Panc1 (cell line): ENCODE measurements around the gene KMT2D. TPM values are rescaled to one million over a fixed set of nuclear protein-coding genes. Genes with fewer than 3 reads are reported as not detected.

Experiments used
- ATAC-seq: fragments of 200-7000 bp; cut with Tn5 transposase; 2 replicates; pipeline ENCODE4 v1.9.1; 2020; ENCODE audit warnings: mild to moderate bottlenecking, moderate library complexity
- BruUV-seq: library from RNA; stranded (reverse); fragments of 400-500 nt; replicated peaks from 2 replicates; lab custom pipeline; 2021; lab: Mats Ljungman, UMichigan
- CTCF ChIA-PET: fragments of 300-600 bp; sonication (Branson Sonifier 250); formaldehyde crosslinking; loops from one replicate; lab custom pipeline; 2022; ENCODE audit warnings: antibody characterized with exemption; lab: Charles Lee
- POLR2A ChIA-PET: fragments of 300-600 bp; sonication (Branson Sonifier 250); formaldehyde crosslinking; loops from one replicate; lab custom pipeline; 2022; ENCODE audit warnings: antibody characterized with exemption; lab: Charles Lee
- DNase-seq: peaks from one replicate; pipeline ENCODE4 v3.0.0-alpha.2; 2010; ENCODE audit warnings: low read depth, low spot score
- H3K27ac ChIP-seq: 2 replicates; pipeline ENCODE4 v1.5.1; 2011; ENCODE audit warnings: mild to moderate bottlenecking, low read length, inconsistent platforms
- H3K27me3 ChIP-seq: fragments of 200-500 bp; sonication (Bioruptor generic); 2 replicates; pipeline ENCODE4 v1.6.0; 2014; ENCODE audit warnings: low read length, inconsistent platforms; ENCODE audit not compliant: control insufficient read depth, insufficient read depth
- H3K36me3 ChIP-seq: fragments of 200-500 bp; sonication (Bioruptor generic); 2 replicates; pipeline ENCODE4 v1.5.1; 2014; ENCODE audit warnings: inconsistent platforms, mild to moderate bottlenecking, low read length, moderate library complexity; ENCODE audit not compliant: control insufficient read depth, insufficient read depth
- H3K4me1 ChIP-seq: 2 replicates; pipeline ENCODE4 v1.5.1; 2011; ENCODE audit warnings: inconsistent platforms, mild to moderate bottlenecking, low read length, moderate library complexity; ENCODE audit not compliant: control insufficient read depth, insufficient read depth
- H3K4me3 ChIP-seq, 2 experiments: 2 replicates each; pipeline ENCODE4 v1.5.1; 2011 to 2012; ENCODE audit warnings: low read depth in 2 of 2, low read length in 2 of 2, mild to moderate bottlenecking in 2 of 2, inconsistent platforms in 1 of 2, moderate library complexity in 1 of 2
- H3K9me3 ChIP-seq: fragments of 200-500 bp; sonication (Bioruptor generic); 2 replicates; pipeline ENCODE4 v1.5.1; 2014; ENCODE audit warnings: low read depth, mild to moderate bottlenecking, inconsistent platforms, low read length, moderate library complexity; ENCODE audit not compliant: control insufficient read depth, insufficient read depth
- POLR2AphosphoS5 ChIP-seq: IDR thresholded peaks from 2 replicates; pipeline ENCODE4 v1.6.1; 2012; ENCODE audit warnings: mild to moderate bottlenecking, low read depth, low read length, moderate library complexity
- REST ChIP-seq, 2 experiments: IDR thresholded peaks; 2 replicates each; pipeline ENCODE4 v1.6.1; 2011 to 2012; ENCODE audit warnings: low read depth in 2 of 2, control low read depth in 1 of 2, low read length in 1 of 2, mild to moderate bottlenecking in 1 of 2, moderate library complexity in 1 of 2; ENCODE audit not compliant: insufficient read depth in 1 of 2
- SIN3A ChIP-seq: IDR thresholded peaks from 2 replicates; pipeline ENCODE4 v1.6.1; 2012; ENCODE audit warnings: low read depth, mild to moderate bottlenecking, low read length, moderate library complexity, borderline replicate concordance; ENCODE audit not compliant: insufficient read depth
- TCF7L2 ChIP-seq: IDR thresholded peaks from 2 replicates; pipeline ENCODE4 v1.6.1; 2011; ENCODE audit warnings: mild to moderate bottlenecking, low read depth, low read length, inconsistent platforms
- in situ Hi-C: cut with HindIII; loops from 2 replicates; pipeline ENCODE4 v1.10.0; 2016; ENCODE audit warnings: low sequenced_read_pairs, low pct_unique_long_range_greater_than_20kb
- intact Hi-C: fragments of 100-400 bp; cut with micrococcal nuclease; formaldehyde crosslinking; loops from one replicate; pipeline ENCODE4 v1.10.0; 2022; ENCODE audit not compliant: unreplicated experiment
- total RNA-seq: library from RNA; stranded (reverse); gene quantifications from one replicate; pipeline ENCODE4 v1.2.1, GENCODE V29; 2021; ENCODE audit not compliant: unreplicated experiment
- TF ChIP-seq, protein P1 (sequence below): fragments of 450-650 bp; IDR thresholded peaks from 2 replicates; pipeline ENCODE4 v1.5.1; 2017; ENCODE audit warnings: mild to moderate bottlenecking

The KMT2D gene
- total RNA-seq, 1 experiment from 2014 or later = 64.7 TPM

DNA sequence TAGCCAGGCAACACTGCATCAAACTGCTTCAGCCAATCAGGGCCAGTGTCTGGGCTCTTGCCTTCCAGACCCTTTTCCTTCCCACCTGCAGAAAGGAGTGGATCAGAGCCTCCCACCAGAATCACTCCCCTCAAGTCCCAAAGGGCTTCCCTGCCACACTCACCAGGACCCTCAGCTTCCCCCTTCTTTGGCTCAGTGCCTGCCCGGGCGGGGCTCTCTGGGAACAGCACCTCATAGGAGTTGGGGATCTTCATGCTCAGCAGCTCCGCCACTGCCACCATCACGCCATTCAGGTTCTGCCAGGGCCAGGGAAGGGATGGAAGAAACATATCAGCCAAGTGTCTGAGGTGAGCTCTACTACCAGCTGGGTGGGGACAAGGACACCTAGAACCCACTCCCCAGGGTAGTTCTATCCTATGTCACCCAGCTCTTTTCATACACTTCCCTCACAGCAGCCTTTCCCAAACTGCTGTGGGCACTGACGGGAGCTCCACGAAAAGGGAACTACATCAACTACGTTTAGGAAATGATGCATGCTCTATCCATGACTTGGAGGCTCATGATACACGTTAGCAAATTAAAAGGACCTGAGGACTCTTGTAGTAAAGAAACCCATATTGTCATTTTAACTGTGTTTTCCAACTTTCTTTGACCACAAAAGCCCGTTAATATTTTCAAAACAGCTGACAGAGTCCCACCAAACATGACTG is 32.6 kb downstream of the KMT2D start:
- H3K9me3 ChIP-seq = no peaks in the 10 kb centered on the region
- in situ Hi-C loops = no loop called here
- TF ChIP-seq SIN3A (no peak), TCF7L2 (no peak), REST (IDR thresholded peaks at IDR 0.05; ENCODE audit: insufficient read depth in 1 of 2, low read depth in 2 of 2, low read length in 1 of 2) (no peak), POLR2AphosphoS5 (no peak)
- TF ChIP-seq, protein P1, sequence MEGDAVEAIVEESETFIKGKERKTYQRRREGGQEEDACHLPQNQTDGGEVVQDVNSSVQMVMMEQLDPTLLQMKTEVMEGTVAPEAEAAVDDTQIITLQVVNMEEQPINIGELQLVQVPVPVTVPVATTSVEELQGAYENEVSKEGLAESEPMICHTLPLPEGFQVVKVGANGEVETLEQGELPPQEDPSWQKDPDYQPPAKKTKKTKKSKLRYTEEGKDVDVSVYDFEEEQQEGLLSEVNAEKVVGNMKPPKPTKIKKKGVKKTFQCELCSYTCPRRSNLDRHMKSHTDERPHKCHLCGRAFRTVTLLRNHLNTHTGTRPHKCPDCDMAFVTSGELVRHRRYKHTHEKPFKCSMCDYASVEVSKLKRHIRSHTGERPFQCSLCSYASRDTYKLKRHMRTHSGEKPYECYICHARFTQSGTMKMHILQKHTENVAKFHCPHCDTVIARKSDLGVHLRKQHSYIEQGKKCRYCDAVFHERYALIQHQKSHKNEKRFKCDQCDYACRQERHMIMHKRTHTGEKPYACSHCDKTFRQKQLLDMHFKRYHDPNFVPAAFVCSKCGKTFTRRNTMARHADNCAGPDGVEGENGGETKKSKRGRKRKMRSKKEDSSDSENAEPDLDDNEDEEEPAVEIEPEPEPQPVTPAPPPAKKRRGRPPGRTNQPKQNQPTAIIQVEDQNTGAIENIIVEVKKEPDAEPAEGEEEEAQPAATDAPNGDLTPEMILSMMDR = no peak

DNA sequence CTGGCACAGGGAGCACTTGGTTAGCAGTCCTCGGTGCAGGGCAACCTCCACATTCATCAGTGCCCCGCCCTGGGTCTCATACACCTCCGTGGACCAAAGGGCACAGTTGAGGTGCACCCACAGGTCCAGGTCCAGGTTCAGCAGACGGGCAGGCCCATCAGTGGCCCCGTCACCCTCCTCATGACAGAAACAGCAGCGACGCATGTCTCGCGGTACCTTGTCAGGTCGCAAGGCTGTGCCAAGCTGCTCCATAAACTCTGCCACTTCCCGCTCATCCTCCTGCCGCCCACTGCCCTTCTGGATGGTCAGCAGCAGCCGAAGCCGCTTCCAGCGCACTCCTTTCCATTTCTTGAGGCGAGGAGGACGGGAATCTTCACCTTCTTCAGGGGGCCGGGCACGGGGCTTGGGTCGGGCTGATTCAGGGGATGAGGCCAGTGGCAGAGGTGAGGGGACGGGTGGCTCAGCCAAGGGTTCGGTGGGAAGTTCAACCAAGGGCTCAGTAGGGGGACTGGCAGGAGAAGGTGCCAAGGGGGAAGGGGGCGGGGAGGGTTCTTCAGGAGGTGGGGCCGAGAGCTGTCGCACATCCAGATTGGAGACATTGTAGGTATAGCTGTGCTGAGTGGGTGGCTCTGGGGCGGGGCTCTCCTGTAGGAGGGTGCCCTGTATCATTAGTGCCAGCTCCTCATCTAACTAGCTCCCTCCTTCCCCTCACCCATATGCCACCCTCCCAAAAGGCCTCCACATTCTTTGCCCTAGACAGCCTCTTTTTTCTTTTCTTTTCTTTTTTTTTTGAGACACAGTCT is 33.7 kb downstream of the KMT2D start:
- BruUV-seq = no TSS peak
- in situ Hi-C loops = no loop called here
- TF ChIP-seq REST (IDR thresholded peaks at IDR 0.05; ENCODE audit: insufficient read depth in 1 of 2, low read depth in 2 of 2, low read length in 1 of 2) (no peak), POLR2AphosphoS5 (no peak), TCF7L2 (no peak), SIN3A (no peak)
- TF ChIP-seq, protein P1 = no peak
- no peaks in the 10 kb centered on the region for H3K27me3 ChIP-seq
- intact Hi-C loops = no loop called here
- H3K4me3 ChIP-seq = no peak overlapping the region
- ChIA-PET POLR2A (no interaction called here), CTCF (no interaction called here)
- no peak overlapping the region for H3K27ac ChIP-seq
- ATAC-seq (no peak), DNase-seq (no peak)
- no peaks in the 10 kb centered on the region for H3K9me3 ChIP-seq
- peaks cover 40% of the 10 kb centered on the region for H3K36me3 ChIP-seq
- H3K4me1 ChIP-seq = no peaks in the 10 kb centered on the region

More for the DNA sequence above, 32.6 kb downstream of the KMT2D start:
- intact Hi-C loops = no loop called here
- ATAC-seq (no peak), DNase-seq (no peak)
- H3K27me3 ChIP-seq = no peaks in the 10 kb centered on the region
- H3K4me3 ChIP-seq = no peak overlapping the region
- H3K27ac ChIP-seq = no peak overlapping the region
- peaks cover 35% of the 10 kb centered on the region for H3K36me3 ChIP-seq
- H3K4me1 ChIP-seq = no peaks in the 10 kb centered on the region
- ChIA-PET CTCF (no interaction called here), POLR2A (no interaction called here)
- BruUV-seq = no TSS peak
